LNCaP clone FGC (cell line): ENCODE data around the gene PAM16.

Experiments
- DNase-seq: peaks from one replicate; pipeline ENCODE4 v3.0.0-alpha.2; 2011; ENCODE audit warnings: low read depth
- H3K4me3 ChIP-seq: 2 replicates; pipeline ENCODE4 v1.5.1; 2011; ENCODE audit warnings: mild to moderate bottlenecking, low read depth, low read length, control low read depth
- CTCF ChIP-seq: IDR thresholded peaks from 2 replicates; pipeline ENCODE4 v1.5.1; 2012; ENCODE audit warnings: mild to moderate bottlenecking; ENCODE audit not compliant: control insufficient read depth, insufficient read depth; ENCODE audit errors: extremely low read depth

Gene PAM16

DNA sequence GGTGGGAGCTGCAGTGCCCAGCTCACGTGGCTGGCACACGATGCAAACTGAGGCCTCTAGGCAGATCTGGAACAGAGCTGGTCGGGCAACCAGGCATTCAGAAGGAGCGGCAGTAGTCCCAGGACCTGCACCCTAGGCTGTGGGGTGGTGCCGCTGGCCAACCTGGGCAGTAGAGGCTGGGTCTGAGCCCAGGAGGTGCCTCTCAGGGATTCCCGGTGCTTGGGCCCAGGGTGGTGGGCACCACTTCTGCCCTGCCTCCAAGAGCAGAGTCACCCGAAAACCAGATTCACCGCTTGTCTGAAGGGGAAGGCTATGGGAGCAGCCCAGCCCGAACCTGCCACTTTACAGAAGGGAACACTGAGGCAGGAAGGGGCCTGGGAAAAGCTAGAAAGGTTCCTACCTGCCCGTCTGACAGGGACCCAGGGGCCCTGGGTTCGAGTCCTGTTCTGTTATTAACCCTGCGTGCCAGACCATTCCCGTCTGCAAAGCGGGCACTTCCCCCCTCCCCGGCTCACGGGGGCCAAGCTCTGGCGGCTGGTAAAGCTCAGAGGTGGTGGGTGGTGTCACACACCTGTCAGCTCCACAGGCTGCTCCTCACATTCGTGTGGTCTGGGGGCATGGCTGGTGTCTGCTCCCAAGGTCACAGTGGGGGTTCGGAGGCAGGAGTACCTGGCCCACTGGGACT, 18.4 kb downstream of the PAM16 start:
- TF ChIP-seq CTCF, result no peak

GRCh38 chr16:4332083-4332482, 19.0 kb downstream of the PAM16 start:
- no peak overlapping the region for H3K4me3 ChIP-seq
- TF ChIP-seq CTCF, result no peak
- DNase-seq, result no peak

More for the DNA sequence above, 18.4 kb downstream of the PAM16 start:
- no peak overlapping the region for H3K4me3 ChIP-seq
- DNase-seq, result no peak

- no peak for DNase-seq
- TF ChIP-seq CTCF, result peak; percentile 94
- H3K4me3 ChIP-seq, result no peak overlapping the region
Measured at GRCh38 chr16:4330277-4330874, 20.7 kb downstream of the PAM16 start.

- H3K4me3 ChIP-seq, result no peak overlapping the region
- DNase-seq, result no peak
- TF ChIP-seq CTCF, result no peak
Measured at GRCh38 chr16:4328782-4329775, 22.0 kb downstream of the PAM16 start.

DNA sequence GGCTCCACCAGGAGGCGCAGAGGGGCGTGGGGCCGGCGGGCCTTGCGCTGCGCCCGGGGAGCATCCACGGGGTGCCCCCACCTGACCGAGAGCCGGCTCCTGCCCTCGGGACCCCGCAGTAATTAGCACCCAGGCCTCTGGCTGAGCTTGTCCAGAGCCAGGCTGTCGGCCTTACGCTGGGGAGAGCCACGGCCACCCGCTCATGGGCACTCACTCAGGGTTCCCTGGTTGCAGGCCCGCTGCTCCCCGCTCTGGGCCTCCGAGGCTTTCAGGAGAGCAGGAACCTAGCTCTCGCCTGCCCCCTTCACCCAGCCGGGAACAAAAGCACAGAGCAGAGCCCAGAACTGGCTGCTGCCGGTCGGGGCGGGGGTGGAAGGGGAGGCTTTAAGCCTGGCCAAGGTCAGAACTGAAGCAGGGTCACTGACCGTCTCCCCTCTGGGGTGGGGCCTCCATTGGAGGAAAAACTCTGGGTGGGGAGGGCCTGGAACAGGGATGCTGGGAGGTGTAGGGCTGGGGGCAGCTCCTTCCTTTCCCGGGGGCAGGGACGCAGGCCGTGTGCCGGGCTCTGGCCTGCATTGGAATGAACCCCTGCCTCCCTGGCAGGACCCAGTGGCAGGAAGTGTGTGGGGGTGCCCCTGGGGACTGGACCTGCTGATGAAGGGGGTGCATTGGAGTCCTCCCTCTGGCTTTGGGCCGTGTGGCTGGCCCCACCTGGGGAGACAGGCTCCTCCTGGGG, 22.9 kb downstream of the PAM16 start:
- no peak for TF ChIP-seq CTCF
- no peak for DNase-seq
- no peak overlapping the region for H3K4me3 ChIP-seq

- no peak for DNase-seq
- H3K4me3 ChIP-seq, result no peak overlapping the region
- no peak for TF ChIP-seq CTCF
Measured at GRCh38 chr16:4327386-4328045, 23.6 kb downstream of the PAM16 start.
